IPS-20b (cell line): ENCODE results near the gene CETN1.

Source experiments
- H3K27ac ChIP-seq: one replicate; pipeline ENCODE4 v1.5.1; 2013; ENCODE audit warnings: low read length
- H3K27me3 ChIP-seq: 2 replicates; pipeline ENCODE4 v1.6.1; 2013; ENCODE audit warnings: mild to moderate bottlenecking, low read length, inconsistent platforms; ENCODE audit not compliant: insufficient read depth
- H3K36me3 ChIP-seq: 2 replicates; pipeline ENCODE4 v1.6.1; 2013; ENCODE audit warnings: low read depth, mild to moderate bottlenecking, inconsistent platforms, low read length, moderate library complexity; ENCODE audit not compliant: insufficient read depth
- H3K4me1 ChIP-seq: 2 replicates; pipeline ENCODE4 v1.6.1; 2013; ENCODE audit warnings: mild to moderate bottlenecking, control low read depth, inconsistent platforms, low read length, moderate library complexity; ENCODE audit not compliant: insufficient read depth
- H3K4me3 ChIP-seq: 2 replicates; pipeline ENCODE4 v1.5.1; 2013; ENCODE audit warnings: mild to moderate bottlenecking, low read length, inconsistent platforms
- H3K9ac ChIP-seq: 2 replicates; pipeline ENCODE4 v1.6.1; 2013; ENCODE audit warnings: low read depth, mild to moderate bottlenecking, inconsistent platforms, low read length, moderate library complexity
- H3K9me3 ChIP-seq: 2 replicates; pipeline ENCODE4 v1.6.1; 2013; ENCODE audit warnings: mild to moderate bottlenecking, low read depth, low read length, inconsistent platforms; ENCODE audit not compliant: insufficient read depth

Gene CETN1

DNA sequence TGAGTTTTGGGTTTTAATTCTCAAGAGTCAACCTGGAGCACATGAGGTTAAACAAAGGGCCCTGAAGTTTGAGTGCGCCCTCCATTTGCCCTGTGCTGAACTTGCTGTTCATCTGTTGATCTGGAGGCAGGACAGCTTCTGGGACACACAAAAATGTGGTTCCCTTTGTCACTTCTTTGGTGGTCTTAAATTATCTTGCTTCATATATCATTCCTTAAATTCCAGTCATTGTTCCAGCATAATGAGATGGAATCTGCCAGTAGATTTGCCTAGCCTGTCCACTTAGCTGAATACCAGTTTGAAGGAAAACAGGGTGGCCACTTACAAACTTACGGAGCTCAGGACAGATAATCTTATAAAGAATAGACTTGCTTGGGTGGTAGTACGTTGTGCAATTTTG lies 916 bp downstream of the CETN1 start:
- H3K27ac ChIP-seq, result no peak overlapping the region
- no peaks in the 10 kb centered on the region for H3K27me3 ChIP-seq
- H3K4me3 ChIP-seq, result no peak overlapping the region
- H3K36me3 ChIP-seq, result no peaks in the 10 kb centered on the region
- H3K9me3 ChIP-seq, result no peaks in the 10 kb centered on the region
- H3K4me1 ChIP-seq, result no peaks in the 10 kb centered on the region; the same call in 1 of the 2 replicates
- no peak overlapping the region for H3K9ac ChIP-seq

DNA sequence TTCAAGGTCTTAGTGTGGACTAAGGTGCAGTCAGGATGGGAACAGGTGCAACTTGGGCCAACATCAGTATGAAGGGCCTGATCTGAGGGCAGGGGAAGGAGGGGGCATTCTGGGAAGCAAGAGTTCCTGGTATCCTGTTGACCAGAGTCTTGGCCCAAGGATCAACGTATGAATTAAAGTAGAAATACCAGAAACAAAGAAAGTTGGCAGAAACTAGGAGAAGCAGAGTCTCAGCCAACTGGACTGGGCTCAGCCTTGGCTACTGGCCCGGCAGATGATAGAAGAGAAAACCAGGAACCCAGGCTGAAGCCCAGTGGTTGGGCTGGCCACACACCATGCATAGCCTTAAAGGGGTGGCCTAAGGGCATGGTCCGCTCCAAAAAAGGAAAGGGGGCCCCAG lies 2.3 kb downstream of the CETN1 start:
- H3K4me1 ChIP-seq, result no peaks in the 10 kb centered on the region; the same call in 1 of the 2 replicates
- H3K27me3 ChIP-seq, result no peaks in the 10 kb centered on the region
- no peak overlapping the region for H3K9ac ChIP-seq
- H3K4me3 ChIP-seq, result no peak overlapping the region
- H3K36me3 ChIP-seq, result no peaks in the 10 kb centered on the region
- H3K9me3 ChIP-seq, result no peaks in the 10 kb centered on the region
- H3K27ac ChIP-seq, result no peak overlapping the region

- Histone ChIP-seq H3K27ac (no peak overlapping the region), H3K9me3 (peaks cover 6% of the 10 kb centered on the region; the same call in 1 of the 2 replicates), H3K4me1 (no peaks in the 10 kb centered on the region), H3K27me3 (peaks cover 9% of the 10 kb centered on the region; the same call in 1 of the 2 replicates), H3K36me3 (no peaks in the 10 kb centered on the region), H3K4me3 (no peak overlapping the region), H3K9ac (no peak overlapping the region)
Measured at GRCh38 chr18:595068-595467, 14.9 kb downstream of the CETN1 start.

DNA sequence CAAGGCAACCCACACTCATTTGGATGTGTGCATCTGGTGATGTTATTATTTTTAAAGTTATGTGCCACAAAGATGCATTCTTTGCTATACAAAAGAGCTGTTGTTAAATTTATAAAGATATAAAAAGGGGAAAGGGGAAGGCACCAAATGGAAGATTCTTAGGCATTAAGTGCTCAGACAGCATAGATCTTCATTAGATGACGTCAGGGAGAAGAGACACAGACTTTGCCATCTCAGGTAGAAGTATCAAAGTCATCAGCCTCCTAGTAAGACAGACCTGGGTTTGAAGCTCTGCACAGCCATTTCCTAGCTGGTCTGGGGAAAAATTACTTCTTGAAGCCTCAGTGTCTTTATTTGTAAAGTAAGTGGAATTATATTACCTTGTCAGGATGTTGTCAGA lies 15.4 kb downstream of the CETN1 start:
- Histone ChIP-seq H3K27me3 (peaks cover 9% of the 10 kb centered on the region; the same call in 1 of the 2 replicates), H3K4me3 (no peak overlapping the region), H3K4me1 (no peaks in the 10 kb centered on the region), H3K27ac (no peak overlapping the region), H3K36me3 (no peaks in the 10 kb centered on the region), H3K9me3 (0 out of 2 replicates have a peak, but pooled peaks cover under 1% of the 10 kb centered on the region), H3K9ac (no peak overlapping the region)

- peak overlapping the region; percentile 55 for H3K4me3 ChIP-seq
- H3K4me1 ChIP-seq, result no peaks in the 10 kb centered on the region
- no peaks in the 10 kb centered on the region for H3K36me3 ChIP-seq
- H3K9ac ChIP-seq, result peak overlapping the region; percentile 16; the same call in 1 of the 2 replicates
- H3K27me3 ChIP-seq, result peaks cover 9% of the 10 kb centered on the region; the same call in 1 of the 2 replicates
- H3K9me3 ChIP-seq, result no peaks in the 10 kb centered on the region
- no peak overlapping the region for H3K27ac ChIP-seq
Measured at GRCh38 chr18:596288-596881, 16.2 kb downstream of the CETN1 start.

- H3K27ac ChIP-seq, result no peak overlapping the region
Measured at GRCh38 chr18:598124-598589, 18.0 kb downstream of the CETN1 start.

GRCh38 chr18:600107-600506 lies 19.9 kb downstream of the CETN1 start:
- H3K27me3 ChIP-seq, result peaks cover 9% of the 10 kb centered on the region; the same call in 1 of the 2 replicates
- H3K4me3 ChIP-seq, result no peak overlapping the region
- H3K27ac ChIP-seq, result no peak overlapping the region
- no peaks in the 10 kb centered on the region for H3K9me3 ChIP-seq
- H3K4me1 ChIP-seq, result no peaks in the 10 kb centered on the region
- H3K36me3 ChIP-seq, result no peaks in the 10 kb centered on the region
- no peak overlapping the region for H3K9ac ChIP-seq

More at GRCh38 chr18:598124-598589, 18.0 kb downstream of the CETN1 start:
- H3K4me1 ChIP-seq, result no peaks in the 10 kb centered on the region
- H3K36me3 ChIP-seq, result no peaks in the 10 kb centered on the region
- peaks cover 9% of the 10 kb centered on the region; the same call in 1 of the 2 replicates for H3K27me3 ChIP-seq
- H3K9me3 ChIP-seq, result no peaks in the 10 kb centered on the region
- H3K4me3 ChIP-seq, result no peak overlapping the region
- H3K9ac ChIP-seq, result no peak overlapping the region

DNA sequence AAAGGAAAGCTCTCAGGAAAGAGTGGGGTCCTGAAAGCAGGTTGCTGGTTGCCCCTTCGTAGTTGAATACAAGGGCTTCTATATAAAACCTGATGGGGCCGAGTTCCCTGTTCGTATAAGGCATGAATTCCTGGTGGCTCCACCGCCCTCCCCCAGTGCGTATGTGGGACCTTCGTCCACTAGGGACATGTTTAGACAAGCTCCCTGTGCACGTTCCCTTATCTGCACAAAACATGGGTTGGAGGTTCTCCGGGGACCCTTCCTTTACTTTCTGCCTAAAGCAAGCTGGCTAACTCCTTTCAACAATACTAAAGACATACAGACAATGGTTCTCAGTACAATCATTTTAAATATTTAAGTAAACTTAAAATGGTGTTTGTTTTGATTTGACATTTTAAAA lies 24.6 kb downstream of the CETN1 start:
- no peak overlapping the region for H3K27ac ChIP-seq
- no peaks in the 10 kb centered on the region for H3K9me3 ChIP-seq
- no peaks in the 10 kb centered on the region for H3K27me3 ChIP-seq
- H3K36me3 ChIP-seq, result no peaks in the 10 kb centered on the region
- H3K4me1 ChIP-seq, result no peaks in the 10 kb centered on the region
- no peak overlapping the region for H3K4me3 ChIP-seq
- no peak overlapping the region for H3K9ac ChIP-seq

- Histone ChIP-seq H3K9me3 (no peaks in the 10 kb centered on the region), H3K27ac (no peak overlapping the region), H3K36me3 (no peaks in the 10 kb centered on the region), H3K27me3 (no peaks in the 10 kb centered on the region), H3K4me1 (no peaks in the 10 kb centered on the region), H3K9ac (no peak overlapping the region), H3K4me3 (no peak overlapping the region)
Measured at GRCh38 chr18:607930-608329, 27.8 kb downstream of the CETN1 start.

DNA sequence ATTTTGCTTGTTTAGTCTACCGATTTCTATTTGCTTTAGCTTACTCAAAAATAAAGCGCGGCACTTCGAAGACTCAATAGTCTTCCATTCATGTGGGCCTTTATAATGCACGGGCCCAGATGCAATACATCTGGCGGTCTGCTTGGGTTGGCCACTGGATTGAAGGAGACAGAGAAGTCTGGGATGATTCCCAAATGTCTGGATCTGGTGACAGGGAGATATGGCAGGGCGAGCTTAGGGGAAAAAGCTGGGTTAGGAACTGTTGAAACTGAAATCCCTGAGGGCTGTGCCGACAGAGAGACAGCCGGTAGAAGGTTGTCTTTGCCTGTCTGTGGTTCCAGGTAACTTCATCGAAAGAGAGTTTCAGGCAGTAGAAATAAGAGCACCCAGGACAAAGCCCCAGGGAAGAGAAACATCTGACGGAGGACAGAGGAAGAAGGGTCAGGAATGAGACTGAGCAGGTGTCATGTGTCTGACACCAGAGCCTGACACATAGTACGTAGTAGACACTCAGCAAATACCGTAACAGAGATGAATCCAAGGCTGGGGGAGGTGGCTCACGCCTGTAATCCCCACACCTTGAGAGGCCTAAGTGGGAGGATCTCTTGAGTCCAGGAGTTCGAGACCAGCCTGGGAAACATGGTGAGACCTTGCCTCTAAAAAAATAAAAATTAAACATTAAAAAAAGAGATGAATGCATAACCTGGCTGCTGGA lies 30.2 kb downstream of the CETN1 start:
- H3K36me3 ChIP-seq, result no peaks in the 10 kb centered on the region
- H3K4me1 ChIP-seq, result no peaks in the 10 kb centered on the region
- H3K9ac ChIP-seq, result no peak overlapping the region
- no peak overlapping the region for H3K4me3 ChIP-seq
- no peak overlapping the region for H3K27ac ChIP-seq
- H3K27me3 ChIP-seq, result no peaks in the 10 kb centered on the region
- no peaks in the 10 kb centered on the region for H3K9me3 ChIP-seq

GRCh38 chr18:612156-612555 lies 32.0 kb downstream of the CETN1 start:
- H3K4me1 ChIP-seq, result no peaks in the 10 kb centered on the region
- H3K36me3 ChIP-seq, result no peaks in the 10 kb centered on the region
- H3K9me3 ChIP-seq, result no peaks in the 10 kb centered on the region
- H3K9ac ChIP-seq, result no peak overlapping the region
- no peak overlapping the region for H3K27ac ChIP-seq
- H3K4me3 ChIP-seq, result no peak overlapping the region
- no peaks in the 10 kb centered on the region for H3K27me3 ChIP-seq

DNA sequence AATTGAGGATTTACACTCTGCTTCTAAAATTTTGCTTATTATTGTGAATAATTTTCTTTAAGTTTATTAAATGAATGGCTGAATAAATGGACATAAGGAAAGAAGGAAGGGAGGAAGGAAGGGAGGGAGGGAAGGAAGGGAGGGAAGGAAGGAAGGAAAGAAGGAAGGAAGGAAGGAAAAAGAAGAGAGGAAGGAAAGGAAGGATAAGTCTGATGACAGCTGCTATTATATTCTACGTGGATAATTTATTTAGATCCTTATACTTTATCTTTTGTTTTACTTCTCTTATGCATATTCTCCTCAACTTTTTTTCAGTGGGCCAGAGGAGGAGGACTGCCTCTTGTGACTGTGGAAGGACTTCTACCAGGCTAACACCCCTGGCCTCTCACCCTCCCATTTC lies 34.0 kb downstream of the CETN1 start:
- Histone ChIP-seq H3K4me1 (no peaks in the 10 kb centered on the region), H3K9ac (no peak overlapping the region), H3K9me3 (no peaks in the 10 kb centered on the region), H3K27me3 (no peaks in the 10 kb centered on the region), H3K36me3 (no peaks in the 10 kb centered on the region), H3K4me3 (no peak overlapping the region), H3K27ac (no peak overlapping the region)
